SHP77 (cell line): ENCODE results near the gene NECTIN1.
"Not testable (repeated sequence)": the region's sequence is repeated elsewhere in the genome, so short reads cannot be mapped to it uniquely, and the experiment has no call there.

Experiments used
- DNase-seq, 2 experiments: peaks; one replicate each; lab custom pipeline; 2025; lab: John Stamatoyannopoulos, UW

The NECTIN1 gene

DNA sequence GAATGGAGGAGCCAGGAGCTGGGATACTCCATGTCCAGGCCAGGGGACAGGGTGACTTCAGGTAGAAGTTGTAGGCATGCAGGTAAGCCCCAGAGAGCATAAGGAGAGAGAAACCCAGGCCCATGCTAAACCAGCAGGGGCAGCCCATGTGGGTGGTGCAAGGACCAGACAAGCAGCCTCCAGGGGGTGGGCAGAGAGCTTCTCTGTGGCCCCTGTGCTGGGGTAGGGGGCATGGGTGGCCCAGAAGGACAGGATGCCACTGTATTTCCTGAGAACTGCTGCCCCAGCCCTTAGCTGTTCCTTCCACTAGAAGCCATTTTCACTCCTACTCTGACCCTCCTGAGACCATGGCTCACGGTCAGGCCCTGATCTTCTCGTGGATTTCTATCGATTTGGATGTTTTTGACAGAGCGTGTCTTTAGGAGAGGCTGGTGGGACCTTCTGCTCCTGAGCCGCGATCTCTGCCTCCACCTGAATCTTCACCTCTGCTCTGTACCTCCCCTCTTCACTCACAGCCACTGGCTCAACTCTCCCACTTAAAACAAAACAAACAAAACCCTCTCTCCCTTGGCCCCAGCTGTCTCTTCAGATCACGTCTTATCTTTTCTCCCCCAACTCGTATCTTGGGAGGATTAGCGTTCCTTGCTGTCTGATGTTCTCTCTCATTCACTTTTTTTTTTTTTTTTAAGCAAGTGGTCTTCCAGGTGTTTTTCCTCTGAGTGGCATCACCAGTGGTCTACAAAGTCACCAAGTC is 112.2 kb downstream of the NECTIN1 start:
- no peak for DNase-seq

DNA sequence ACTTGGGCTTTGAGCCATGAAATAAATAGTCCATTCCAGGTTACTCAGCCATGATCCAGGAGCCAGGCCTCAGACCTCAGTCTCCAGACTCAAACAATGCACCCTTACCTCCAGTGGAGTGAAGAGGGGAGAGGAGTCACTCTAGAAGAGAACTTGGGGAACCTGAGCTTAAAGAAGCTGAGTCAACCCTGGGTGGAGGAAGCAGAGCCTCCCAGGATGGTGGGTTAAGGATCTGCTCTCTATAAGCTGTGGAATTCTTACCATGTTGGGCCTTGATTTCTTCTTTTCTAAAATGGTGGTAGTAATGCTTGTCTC is 113.2 kb downstream of the NECTIN1 start:
- DNase-seq, result no peak

DNA sequence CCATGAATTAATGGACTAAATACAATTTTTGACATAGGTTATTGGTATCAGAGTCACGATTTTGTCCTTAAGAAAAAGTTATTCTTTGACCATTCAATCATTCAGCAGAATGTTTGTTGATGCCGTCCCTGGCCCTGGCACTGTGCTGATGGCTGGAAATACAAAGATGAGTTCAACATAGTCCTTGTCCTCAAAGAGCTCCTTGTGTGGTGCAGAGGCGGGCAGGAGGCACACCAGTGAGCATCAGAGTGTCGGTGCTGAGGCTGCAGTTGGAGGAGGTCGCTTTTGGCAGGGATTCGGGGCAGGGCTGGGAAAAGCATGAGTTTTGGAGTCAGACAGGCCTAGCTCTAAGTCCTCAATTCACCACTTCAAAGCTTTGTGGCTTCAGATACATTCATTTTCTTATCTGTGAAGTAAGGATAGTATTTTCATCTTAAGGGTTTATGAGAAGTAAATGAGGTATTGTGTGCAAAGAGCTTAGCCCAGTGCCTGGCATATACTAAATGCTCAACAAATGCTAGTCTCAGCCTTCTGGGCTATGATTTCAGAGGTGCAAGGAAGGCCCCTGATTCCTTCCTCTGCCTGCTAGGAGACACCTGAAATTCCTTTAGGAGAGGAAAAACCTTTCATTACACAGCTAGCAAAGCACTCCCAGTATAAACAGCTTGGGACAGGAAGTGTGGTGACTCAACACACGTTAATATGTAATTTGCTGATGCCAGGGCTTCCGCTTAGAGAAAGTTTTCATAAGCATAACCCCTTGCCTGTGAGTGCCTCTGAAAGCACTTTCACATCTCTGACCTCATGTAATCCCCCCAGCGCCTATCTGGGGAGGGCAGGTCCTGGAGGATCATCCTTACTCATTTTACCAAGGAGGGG is 113.8 kb downstream of the NECTIN1 start:
- no peak for DNase-seq

DNA sequence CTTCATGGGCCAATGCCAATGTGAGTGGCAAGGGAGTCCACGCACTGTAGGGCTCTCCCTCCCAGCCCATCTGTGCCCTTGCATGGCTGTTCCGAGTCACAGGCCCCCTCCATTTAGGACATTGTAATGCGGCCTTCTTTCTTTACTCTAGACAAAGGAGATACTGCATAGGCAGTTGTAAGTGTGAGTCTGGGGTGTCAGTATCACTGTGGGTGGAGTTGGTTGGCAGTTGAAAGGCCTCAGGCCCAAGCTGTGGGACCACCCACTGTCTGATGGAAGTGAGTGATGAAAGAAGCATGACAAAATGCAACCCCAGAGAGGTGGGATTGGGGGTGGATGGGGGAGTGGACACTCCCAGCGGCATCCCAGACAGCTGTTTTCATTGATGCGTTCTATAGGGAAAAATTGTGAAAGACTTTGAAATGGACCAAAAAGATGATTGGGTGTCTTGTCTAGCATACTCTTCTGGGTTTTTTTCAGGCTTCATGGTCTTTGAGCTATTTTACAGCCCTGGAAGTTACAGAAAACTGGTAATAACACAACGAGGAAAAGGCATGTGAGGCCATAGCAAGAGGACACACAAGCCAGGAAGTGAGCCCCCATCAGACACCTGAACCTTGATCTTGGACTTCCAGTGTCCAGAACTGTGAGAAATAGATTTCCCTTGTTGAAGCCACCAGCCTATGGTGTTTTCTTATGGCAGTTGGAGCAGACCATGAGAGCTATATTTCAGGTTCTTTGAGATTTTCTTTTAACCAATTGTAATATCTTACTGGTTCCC is 114.6 kb downstream of the NECTIN1 start:
- no peak for DNase-seq

DNA sequence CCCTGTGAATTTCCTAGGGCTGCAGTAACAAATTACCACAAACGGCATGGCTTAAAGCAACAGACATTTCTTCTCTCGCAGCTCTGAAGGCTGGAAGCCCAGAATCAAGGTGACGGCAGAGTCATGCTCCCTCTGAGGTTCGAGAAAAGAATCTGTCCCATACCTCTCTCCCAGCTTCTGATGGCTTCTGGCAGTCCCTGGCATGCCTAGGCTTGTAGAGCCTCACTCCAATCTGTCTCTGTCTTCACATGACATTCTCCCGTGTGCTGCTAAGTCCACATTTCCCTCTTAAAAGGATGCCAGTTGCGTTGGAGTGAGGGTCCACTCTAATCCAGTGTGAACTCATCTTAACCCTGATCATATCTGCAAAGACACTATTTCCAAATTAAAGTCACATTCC is 116.2 kb downstream of the NECTIN1 start:
- no peak for DNase-seq

GRCh38 chr11:119610836-119611426 is 118.1 kb downstream of the NECTIN1 start:
- no peak for DNase-seq

GRCh38 chr11:119608781-119609180 is 120.2 kb downstream of the NECTIN1 start:
- no peak for DNase-seq

GRCh38 chr11:119608201-119608600 is 120.8 kb downstream of the NECTIN1 start:
- DNase-seq, result no peak

DNA sequence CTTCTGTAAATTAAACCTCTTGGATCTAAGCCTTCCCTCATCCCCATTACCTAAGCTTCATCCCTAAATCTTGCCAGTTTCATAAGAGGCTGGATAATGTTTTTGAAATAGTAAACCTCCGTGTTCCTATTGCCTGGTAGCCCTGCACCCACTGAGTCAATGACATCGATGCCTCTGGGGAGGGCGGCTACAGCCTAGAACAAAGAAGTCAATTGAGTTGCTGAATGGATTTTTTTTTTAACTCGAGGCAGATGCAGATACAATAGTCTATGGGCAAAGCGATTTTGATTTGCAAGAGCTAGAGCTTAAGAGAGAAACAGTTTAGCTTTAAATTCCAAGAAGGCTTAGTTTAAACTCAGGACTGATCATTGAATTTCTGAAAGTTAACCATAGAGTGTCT is 121.3 kb downstream of the NECTIN1 start:
- DNase-seq, result no peak

DNA sequence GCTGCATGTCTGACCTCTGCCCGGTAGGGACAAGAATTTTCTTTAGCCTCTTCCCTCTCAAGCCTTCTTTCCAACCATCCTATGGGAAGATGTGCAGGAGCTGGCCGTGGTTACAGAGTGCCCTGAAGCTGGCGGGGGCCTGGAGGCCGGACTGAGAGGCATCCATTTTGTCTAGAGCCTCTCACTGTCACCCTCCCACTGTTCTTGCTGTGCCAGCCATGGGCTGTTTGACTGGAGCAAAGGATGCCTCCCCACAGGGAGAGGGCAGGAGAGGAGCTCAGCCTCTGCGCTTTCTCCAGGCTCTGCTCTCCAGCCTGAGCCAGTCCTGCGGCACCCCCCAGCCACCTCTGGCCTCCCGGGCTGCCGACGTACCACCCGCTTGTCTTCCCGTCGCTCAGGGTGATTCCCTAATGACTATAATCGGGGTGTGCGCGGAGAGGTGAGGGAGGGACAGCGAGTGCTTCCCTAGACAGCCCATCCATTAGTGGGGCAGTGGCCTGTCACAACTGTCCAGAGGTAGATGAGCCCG is 123.8 kb downstream of the NECTIN1 start:
- no peak for DNase-seq

GRCh38 chr11:119602745-119603373 is 126.1 kb downstream of the NECTIN1 start:
- no peak for DNase-seq

GRCh38 chr11:119599864-119600541 is 129.0 kb downstream of the NECTIN1 start:
- DNase-seq, result no peak

DNA sequence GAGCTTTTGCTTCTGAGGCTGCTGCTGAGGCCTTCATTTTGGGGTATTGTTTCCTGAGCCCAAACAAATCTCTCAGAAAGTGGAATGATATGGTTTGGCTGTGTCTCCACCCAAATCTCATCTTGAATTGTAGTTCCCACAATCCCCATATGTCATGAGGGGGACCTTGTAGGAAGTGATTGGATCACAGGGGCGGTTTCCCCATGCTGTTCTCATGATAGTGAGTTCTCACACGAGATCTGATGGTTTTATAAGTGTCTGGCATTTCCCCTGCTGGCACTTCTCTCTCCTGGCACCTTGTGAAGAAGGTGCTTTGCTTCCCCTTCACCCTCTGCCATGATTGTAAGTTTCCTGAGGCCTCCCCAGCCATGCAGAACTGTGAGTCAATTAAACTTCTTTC is 133.1 kb downstream of the NECTIN1 start:
- DNase-seq, result not testable (repeated sequence)

- DNase-seq, result no peak
These were observed 134.3 kb downstream of the NECTIN1 start for GRCh38 chr11:119594639-119595249.

- no peak for DNase-seq
These were observed 135.7 kb downstream of the NECTIN1 start for GRCh38 chr11:119593346-119593745.

DNA sequence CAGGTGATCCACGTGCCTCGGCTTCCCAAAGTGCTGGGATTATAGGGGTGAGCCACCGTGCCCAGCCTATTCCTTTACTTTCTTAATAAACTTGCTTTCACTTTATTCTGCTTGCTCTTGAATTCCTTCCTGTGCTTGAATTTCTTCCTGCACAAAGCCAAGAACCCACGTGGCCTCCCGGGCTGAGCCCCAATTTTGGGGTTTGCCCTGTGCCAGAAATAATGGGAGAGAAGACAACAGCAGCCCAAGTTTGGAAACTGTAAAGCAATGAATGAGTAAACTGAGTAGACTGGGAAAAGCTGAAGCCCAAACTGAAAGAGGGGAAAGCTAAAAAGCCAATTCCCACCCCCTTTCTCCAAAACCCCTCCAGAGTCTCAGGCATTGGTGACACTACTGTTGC is 136.4 kb downstream of the NECTIN1 start:
- no peak for DNase-seq

DNA sequence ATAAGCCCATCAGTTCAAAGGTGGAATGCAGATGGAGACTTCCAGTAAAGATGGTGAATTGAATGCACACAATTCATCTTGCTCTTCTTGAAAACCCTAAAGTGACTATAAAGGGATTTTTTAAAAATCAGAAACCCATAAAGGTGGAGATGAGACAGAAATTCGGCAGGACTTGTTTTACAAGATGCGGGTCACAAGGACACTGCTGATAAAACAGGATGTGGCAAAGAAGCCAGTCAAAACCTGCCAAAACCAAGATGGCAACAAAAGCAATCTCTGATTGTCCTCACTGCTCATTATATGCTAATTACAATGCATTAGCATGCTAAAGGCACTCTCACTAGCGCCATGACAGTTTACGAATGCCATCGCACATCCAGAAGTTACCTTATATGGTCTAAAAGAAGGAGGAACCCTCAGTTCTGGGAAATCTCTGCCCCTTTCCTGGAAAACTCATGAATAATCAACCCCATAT is 137.1 kb downstream of the NECTIN1 start:
- no peak for DNase-seq

DNA sequence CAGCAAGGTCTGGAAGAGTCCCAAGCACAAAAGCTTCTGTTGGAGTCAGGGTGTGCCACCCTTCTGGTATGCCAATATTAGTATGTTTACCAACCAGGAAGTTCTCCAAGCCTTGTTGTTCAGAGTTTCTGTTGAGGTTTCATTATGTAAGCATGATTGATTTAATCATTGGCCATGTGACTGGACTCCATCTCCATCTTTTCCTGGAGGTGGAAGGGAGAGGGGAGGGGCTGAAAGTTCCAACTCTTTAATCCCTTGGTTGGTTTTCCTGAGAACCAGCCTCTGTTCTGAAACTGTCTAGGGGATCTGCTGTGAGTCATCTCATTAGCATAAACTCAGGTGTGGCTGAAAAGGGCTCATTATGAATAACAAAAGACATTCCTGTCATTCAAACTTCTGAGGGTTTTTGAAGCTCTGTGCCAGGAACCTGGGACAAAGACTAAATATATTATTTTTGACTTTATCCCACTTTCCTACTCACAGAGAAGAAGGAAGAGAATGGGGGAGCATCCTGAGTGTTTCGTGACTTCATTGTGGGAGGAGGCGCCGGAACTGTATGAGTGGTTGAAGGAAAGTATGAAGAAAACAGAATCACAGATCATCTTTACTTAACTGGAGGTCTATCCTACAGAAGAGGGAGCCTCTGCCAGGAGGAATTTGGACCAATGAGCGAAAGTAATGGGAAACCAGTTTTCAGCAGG is 138.2 kb downstream of the NECTIN1 start:
- DNase-seq, result no peak

DNA sequence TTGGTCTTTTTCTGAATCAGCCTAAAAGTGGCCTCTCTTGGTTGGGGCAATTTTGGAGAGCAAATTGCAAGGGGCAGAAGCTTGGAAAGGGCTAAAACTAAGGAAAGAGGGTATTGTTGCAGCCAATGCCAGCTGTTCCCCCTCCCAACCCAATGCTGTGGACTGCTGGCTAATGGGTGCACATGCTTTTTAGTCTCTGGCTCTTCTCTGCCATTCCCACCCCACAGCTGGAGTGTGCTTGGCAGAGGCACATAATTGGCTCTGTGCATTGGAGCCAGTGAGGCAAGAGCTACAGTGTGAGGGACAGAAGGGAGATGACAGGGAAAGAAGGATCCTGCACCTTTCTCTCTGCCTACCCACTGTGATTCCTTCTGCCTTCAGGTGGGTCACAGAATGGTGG is 140.0 kb downstream of the NECTIN1 start:
- DNase-seq, result no peak
